ENCODE data around the gene KRT38. TPM values are rescaled to one million over a fixed set of nuclear protein-coding genes. Genes with fewer than 3 reads are reported as not detected.

KRT38 gene
- polyA plus RNA-seq, 1 of the 3 experiments (the other 2 are of a cell fraction), result not detected

GRCh38 chr17:41392278-41392677, 48.5 kb downstream of the KRT38 start (continued):
- TF ChIP-seq REST (IDR thresholded peaks at IDR 0.05; ENCODE audit: low read depth, low read length) (no peak), RAD21 (IDR thresholded peaks at IDR 0.05; ENCODE audit: low read length) (no peak), TAF1 (IDR thresholded peaks at IDR 0.05; ENCODE audit: borderline replicate concordance, low read depth, low read length) (no peak), GABPA (IDR thresholded peaks at IDR 0.05; ENCODE audit: low read depth) (no peak), CTCF (IDR thresholded peaks at IDR 0.05) (no peak)

GRCh38 chr17:41391535-41391934, 49.2 kb downstream of the KRT38 start:
- no peak overlapping the region for H3K27ac ChIP-seq (ENCODE audit: low read depth in 2 of 2, low read length in 1 of 2)
- CTCF ChIA-PET, result interaction anchor here (1.6 to 2.3 kb wide), 2 partner anchors 14 to 158 kb away, joined by 7 to 14 read pairs; no protein-coding TSS in a partner anchor
- H3K36me3 ChIP-seq (replicated peaks in 1 of 2; ENCODE audit: control insufficient read depth in 1 of 2, insufficient read depth in 2 of 2, low read length in 1 of 2), result no peaks in the 10 kb centered on the region
- peaks cover 0 to 4% of the 10 kb centered on the region in 2 experiments; a peak in 1 of 4 replicates for H3K4me1 ChIP-seq (ENCODE audit: control insufficient read depth in 1 of 2, insufficient read depth in 2 of 2, low read depth in 1 of 2, low read length in 1 of 2)
- H3K9ac ChIP-seq, result no peak overlapping the region
- no peaks in the 10 kb centered on the region for H4K20me1 ChIP-seq (ENCODE audit: insufficient read depth)
- no peak overlapping the region for H3K4me2 ChIP-seq
- no peaks in the 10 kb centered on the region for H3F3A ChIP-seq (replicated peaks; ENCODE audit: insufficient read depth)
- no peaks in the 10 kb centered on the region for H3K79me2 ChIP-seq (ENCODE audit: insufficient read depth)
- H2AFZ ChIP-seq (ENCODE audit: low read depth), result no peak overlapping the region
- no peaks in the 10 kb centered on the region for H3K9me3 ChIP-seq
- POLR2A ChIA-PET, result no interaction called here
- no peaks in the 10 kb centered on the region for H3K27me3 ChIP-seq (ENCODE audit: insufficient read depth)
- 31% methylated on average over 2 of the region's 2 CpGs for WGBS (ENCODE audit: low lambda C conversion rate)
- no peaks in the 10 kb centered on the region for H3K9me2 ChIP-seq
- H3K4me3 ChIP-seq (ENCODE audit: low read depth in 2 of 2, low read length in 1 of 2), result no peak overlapping the region
- DNase-seq, result no peak
- no peak for TF ChIP-seq CHD2 (IDR thresholded peaks at IDR 0.05; ENCODE audit: low read length, partially characterized antibody)
- TF ChIP-seq PBX3 (IDR thresholded peaks at IDR 0.05), result no peak
- TF ChIP-seq ELF1 (IDR thresholded peaks at IDR 0.05), result no peak
- no peak for TF ChIP-seq FOXM1 (IDR thresholded peaks at IDR 0.05; ENCODE audit: low read depth)
- no peak for TF ChIP-seq RCOR1 (IDR thresholded peaks at IDR 0.05; ENCODE audit: low read length)
- TF ChIP-seq MAX (IDR thresholded peaks at IDR 0.05; ENCODE audit: low read depth), result no peak
- TF ChIP-seq, protein P1, sequence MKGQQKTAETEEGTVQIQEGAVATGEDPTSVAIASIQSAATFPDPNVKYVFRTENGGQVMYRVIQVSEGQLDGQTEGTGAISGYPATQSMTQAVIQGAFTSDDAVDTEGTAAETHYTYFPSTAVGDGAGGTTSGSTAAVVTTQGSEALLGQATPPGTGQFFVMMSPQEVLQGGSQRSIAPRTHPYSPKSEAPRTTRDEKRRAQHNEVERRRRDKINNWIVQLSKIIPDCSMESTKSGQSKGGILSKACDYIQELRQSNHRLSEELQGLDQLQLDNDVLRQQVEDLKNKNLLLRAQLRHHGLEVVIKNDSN (IDR thresholded peaks at IDR 0.05; ENCODE audit: borderline replicate concordance, low read depth), result no peak
- no peak for TF ChIP-seq EP300 (IDR thresholded peaks at IDR 0.05; ENCODE audit: borderline replicate concordance in 1 of 2, low read depth in 1 of 2, low read length in 1 of 2)
- no peak for TF ChIP-seq RXRA (IDR thresholded peaks at IDR 0.05; ENCODE audit: borderline replicate concordance, low read depth)
- TF ChIP-seq REST (IDR thresholded peaks at IDR 0.05; ENCODE audit: low read depth, low read length), result no peak
- no peak for TF ChIP-seq RAD21 (IDR thresholded peaks at IDR 0.05; ENCODE audit: low read length)
- no peak for TF ChIP-seq RFX5 (IDR thresholded peaks at IDR 0.05; ENCODE audit: low read length)
